AG10803 (cell line): ENCODE data around the gene GRID1.

Experiments used
- DNase-seq: peaks from one replicate; pipeline ENCODE4 v3.0.0; 2010; ENCODE audit warnings: low read depth
- H3K4me3 ChIP-seq: 2 replicates; pipeline ENCODE4 v1.5.1; 2011; ENCODE audit warnings: mild to moderate bottlenecking, low read length, control low read depth
- CTCF ChIP-seq: conservative IDR thresholded peaks from 2 replicates; pipeline ENCODE4 v1.5.1; 2011; ENCODE audit warnings: mild to moderate bottlenecking, low read length, control low read depth, inconsistent platforms

Gene GRID1

DNA sequence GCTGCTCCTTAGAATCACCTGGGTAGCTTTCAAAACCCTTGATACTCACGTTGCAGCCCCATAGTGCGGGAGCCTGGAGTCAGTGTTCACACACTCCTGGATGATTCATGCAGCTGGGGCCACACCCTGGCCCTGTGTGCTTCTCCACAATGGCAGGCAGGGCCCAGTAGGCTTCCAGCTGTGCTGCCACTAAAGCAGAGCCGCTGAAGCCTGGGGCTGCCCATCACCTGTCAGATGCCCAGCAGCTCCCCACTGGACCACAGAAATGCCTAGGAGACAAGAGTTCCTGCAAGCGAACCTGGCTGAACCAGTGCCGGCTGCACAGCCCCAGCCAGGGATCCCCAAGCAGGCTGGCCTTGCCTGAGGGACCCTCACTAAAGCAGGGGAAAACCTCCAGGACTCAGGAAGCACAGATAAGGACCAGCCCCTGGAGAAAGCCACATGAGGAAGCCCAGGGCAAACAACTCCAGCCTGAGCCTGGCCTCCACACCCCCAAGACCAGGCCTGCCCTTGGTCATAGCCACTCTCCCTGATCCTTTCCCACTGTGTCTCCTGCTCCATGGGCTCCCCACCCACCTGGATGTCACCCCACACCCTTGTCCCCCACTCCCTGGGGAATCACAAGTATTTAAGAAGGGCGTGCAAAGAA is 111.9 kb downstream of the GRID1 start:
- DNase-seq = no peak
- TF ChIP-seq CTCF = no peak
- no peak overlapping the region for H3K4me3 ChIP-seq

- no peak for TF ChIP-seq CTCF
- no peak for DNase-seq
- H3K4me3 ChIP-seq = no peak overlapping the region
These were observed 112.5 kb downstream of the GRID1 start for GRCh38 chr10:86254081-86254480.

DNA sequence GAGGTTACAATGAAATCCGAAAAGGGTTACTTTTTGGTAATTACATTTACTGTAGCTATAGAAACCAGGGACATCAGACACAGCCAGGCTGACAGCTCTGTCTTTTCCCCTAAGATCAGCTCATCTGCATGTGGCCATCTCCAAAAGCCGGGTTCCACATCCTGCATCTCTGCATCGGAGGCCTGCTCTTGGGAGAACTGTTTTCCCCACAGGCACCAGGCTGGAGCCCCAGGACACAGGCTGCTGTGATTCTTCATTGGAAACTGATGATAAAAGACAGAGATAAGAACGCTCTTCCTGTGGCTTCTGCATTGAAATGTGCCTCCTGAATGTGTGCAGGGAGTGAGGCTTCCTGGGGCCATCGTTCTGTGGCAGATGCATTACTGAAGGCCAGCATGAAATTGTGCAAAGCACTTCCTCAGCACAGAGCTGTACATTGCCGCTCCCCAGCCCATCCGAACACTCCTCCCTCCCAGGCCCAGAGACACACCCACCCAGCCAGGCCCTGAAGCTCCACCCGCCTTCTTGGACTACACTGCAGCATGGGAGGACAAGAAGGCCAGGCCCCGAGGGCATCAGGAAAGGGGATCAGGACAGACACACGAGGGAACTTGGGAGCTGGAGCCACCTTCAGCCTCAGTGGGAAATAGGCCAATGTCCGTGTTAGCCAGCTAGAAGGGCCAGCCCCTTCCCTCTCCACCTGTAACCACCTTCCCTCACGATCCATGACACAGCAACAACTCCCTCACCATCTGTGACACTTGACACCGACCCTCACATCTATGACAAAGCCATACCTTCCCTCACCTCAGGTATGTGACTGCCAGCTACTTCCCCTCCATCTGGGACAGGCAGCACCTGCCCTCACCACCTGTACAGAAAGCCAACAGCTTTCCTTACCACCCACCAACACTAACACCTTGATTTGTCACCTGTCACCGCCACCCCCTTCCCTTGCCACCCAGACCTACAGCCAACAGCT is 113.2 kb downstream of the GRID1 start:
- no peak for DNase-seq
- TF ChIP-seq CTCF = no peak
- H3K4me3 ChIP-seq = no peak overlapping the region

GRCh38 chr10:86252556-86252955 is 114.0 kb downstream of the GRID1 start:
- TF ChIP-seq CTCF = no peak
- no peak overlapping the region for H3K4me3 ChIP-seq
- DNase-seq = no peak

DNA sequence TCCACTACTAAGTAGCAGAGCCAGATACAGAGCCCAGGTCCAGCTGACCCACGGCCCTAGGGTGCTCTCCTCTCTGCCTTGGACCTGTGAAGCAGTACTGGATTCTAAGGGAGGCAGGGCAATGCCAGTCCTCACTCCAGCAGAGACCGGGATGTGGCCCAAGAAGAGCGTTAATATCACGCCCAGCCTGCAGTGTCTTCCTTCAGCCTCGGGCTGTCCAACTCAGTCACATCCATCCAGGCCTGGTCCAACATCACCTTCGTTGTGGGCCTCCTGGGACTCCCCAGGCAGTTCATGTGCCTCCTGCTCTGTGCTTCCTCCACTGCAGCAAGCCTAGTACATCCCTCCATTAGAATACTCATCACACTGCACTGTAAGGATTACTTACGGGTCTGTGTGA is 114.5 kb downstream of the GRID1 start:
- TF ChIP-seq CTCF = no peak
- no peak overlapping the region for H3K4me3 ChIP-seq
- DNase-seq = no peak

- no peak for DNase-seq
- H3K4me3 ChIP-seq = no peak overlapping the region
- no peak for TF ChIP-seq CTCF
These were observed 115.2 kb downstream of the GRID1 start for GRCh38 chr10:86251426-86251825.

- H3K4me3 ChIP-seq = no peak overlapping the region
- TF ChIP-seq CTCF = no peak
- DNase-seq = no peak
These were observed 116.2 kb downstream of the GRID1 start for GRCh38 chr10:86250399-86250798.
